Fibroblast of villous mesenchyme (primary cell): Measurements from ENCODE around the gene BCAS4. TPM values are rescaled to one million over a fixed set of nuclear protein-coding genes. Genes with fewer than 3 reads are reported as not detected.

Experiments
- DNase-seq: peaks from one replicate; pipeline ENCODE4 v3.0.0-alpha.2; 2010; ENCODE audit warnings: low read depth
- H3K4me3 ChIP-seq: 2 replicates; pipeline ENCODE4 v1.5.1; 2011; ENCODE audit warnings: low read depth, mild to moderate bottlenecking, low read length
- CTCF ChIP-seq: IDR thresholded peaks from 2 replicates; pipeline ENCODE4 v1.5.1; 2012; ENCODE audit warnings: low read depth, mild to moderate bottlenecking, low read length; ENCODE audit not compliant: insufficient read depth
- total RNA-seq: library from RNA; depleted of rRNA; stranded (reverse); fragments of >200 nt; gene quantifications from 2 replicates; pipeline ENCODE4 v1.2.3, GENCODE V29; 2012

The BCAS4 gene
- total RNA-seq, 1 donor = 7.3 TPM

GRCh38 chr20:50838707-50839385 lies 44.0 kb downstream of the BCAS4 start:
- TF ChIP-seq CTCF = no peak
- no peak for DNase-seq
- no peak overlapping the region for H3K4me3 ChIP-seq

- no peak for DNase-seq
- no peak for TF ChIP-seq CTCF
- H3K4me3 ChIP-seq = no peak overlapping the region
These were observed 48.0 kb downstream of the BCAS4 start for GRCh38 chr20:50842821-50843220.

GRCh38 chr20:50843331-50844276 lies 48.7 kb downstream of the BCAS4 start:
- no peak for TF ChIP-seq CTCF
- DNase-seq = no peak
- no peak overlapping the region for H3K4me3 ChIP-seq

- DNase-seq = peak; percentile 14
- no peak for TF ChIP-seq CTCF
- H3K4me3 ChIP-seq = no peak overlapping the region
These were observed 49.7 kb downstream of the BCAS4 start for GRCh38 chr20:50844430-50845100.

GRCh38 chr20:50845566-50846215 lies 50.8 kb downstream of the BCAS4 start:
- no peak for DNase-seq
- TF ChIP-seq CTCF = no peak

GRCh38 chr20:50848341-50848808 lies 53.5 kb downstream of the BCAS4 start:
- no peak overlapping the region for H3K4me3 ChIP-seq
- TF ChIP-seq CTCF = no peak
- DNase-seq = no peak

More at GRCh38 chr20:50845566-50846215, 50.8 kb downstream of the BCAS4 start:
- H3K4me3 ChIP-seq = no peak overlapping the region
